SK-N-SH treated with all-trans-retinoic acid at 6 μM for 48 hours (cell line): ENCODE data around the gene TCERG1L.

ENCODE experiments used
- ATAC-seq: fragments of 200-7000 bp; cut with Tn5 transposase; 3 replicates; pipeline ENCODE4 v1.9.1; 2020; ENCODE audit warnings: mild to moderate bottlenecking, moderate library complexity
- ARNTL ChIP-seq: fragments of 450-650 bp; formaldehyde crosslinking; IDR thresholded peaks from 2 replicates; pipeline ENCODE4 v1.5.0; 2020; ENCODE audit warnings: low read depth, mild to moderate bottlenecking, moderate library complexity, borderline replicate concordance
- BACH2 ChIP-seq: fragments of 250-450 bp; sonication (Bioruptor Pico); IDR thresholded peaks from 2 replicates; pipeline ENCODE4 v1.9.0; 2021; ENCODE audit warnings: mild to moderate bottlenecking, borderline replicate concordance
- CREB5 ChIP-seq: fragments of 250-450 bp; sonication (Bioruptor Pico); IDR thresholded peaks from 2 replicates; pipeline ENCODE4 v1.5.1; 2020; ENCODE audit warnings: low read depth, mild to moderate bottlenecking, moderate library complexity
- CSDC2 ChIP-seq: fragments of 250-450 bp; sonication (Bioruptor Pico); IDR thresholded peaks from 2 replicates; pipeline ENCODE4 v1.5.0; 2020; ENCODE audit warnings: mild to moderate bottlenecking, moderate library complexity
- CSRNP3 ChIP-seq: fragments of 250-450 bp; sonication (Bioruptor Pico); IDR thresholded peaks from 2 replicates; pipeline ENCODE4 v1.5.1; 2021; ENCODE audit warnings: mild to moderate bottlenecking, moderate library complexity
- ESRRG ChIP-seq: fragments of 250-450 bp; sonication (Bioruptor Pico); IDR thresholded peaks from 2 replicates; pipeline ENCODE4 v1.6.1; 2021; ENCODE audit warnings: mild to moderate bottlenecking
- ISL1 ChIP-seq: fragments of 250-450 bp; sonication (Bioruptor Pico); IDR thresholded peaks from 2 replicates; pipeline ENCODE4 v2.1.2; 2022; ENCODE audit warnings: mild to moderate bottlenecking, moderate library complexity
- OSR1 ChIP-seq: fragments of 250-450 bp; sonication (Bioruptor Pico); IDR thresholded peaks from 2 replicates; pipeline ENCODE4 v1.8.0; 2022; ENCODE audit warnings: moderate library complexity, mild to moderate bottlenecking, inconsistent platforms
- PPARA ChIP-seq: fragments of 250-450 bp; sonication (Bioruptor Pico); IDR thresholded peaks from 2 replicates; pipeline ENCODE4 v1.5.0; 2020; ENCODE audit warnings: mild to moderate bottlenecking, borderline replicate concordance
- SNAI2 ChIP-seq: fragments of 250-450 bp; sonication (Bioruptor Pico); IDR thresholded peaks from 2 replicates; pipeline ENCODE4 v1.5.0; 2020; ENCODE audit warnings: mild to moderate bottlenecking, moderate library complexity
- TCF4 ChIP-seq: fragments of 250-450 bp; sonication (Bioruptor Pico); IDR thresholded peaks from 2 replicates; pipeline ENCODE4 v1.8.0; 2021; ENCODE audit warnings: mild to moderate bottlenecking, moderate library complexity, borderline replicate concordance
- TOX ChIP-seq: fragments of 250-450 bp; sonication (Bioruptor Pico); IDR thresholded peaks from 2 replicates; pipeline ENCODE4 v1.8.0; 2021; ENCODE audit warnings: mild to moderate bottlenecking, moderate library complexity, borderline replicate concordance
- ZC3H10 ChIP-seq: fragments of 250-450 bp; sonication (Bioruptor Pico); IDR thresholded peaks from 2 replicates; pipeline ENCODE4 v1.5.1; 2021; ENCODE audit warnings: mild to moderate bottlenecking, moderate library complexity
- ZFP3 ChIP-seq: fragments of 250-450 bp; sonication (Bioruptor Pico); IDR thresholded peaks from 2 replicates; pipeline ENCODE4 v1.5.0; 2020; ENCODE audit warnings: mild to moderate bottlenecking, moderate library complexity
- ZFP30 ChIP-seq: fragments of 450-650 bp; formaldehyde crosslinking; IDR thresholded peaks from 2 replicates; pipeline ENCODE4 v1.5.0; 2022; ENCODE audit warnings: mild to moderate bottlenecking, moderate library complexity
- ZNF565 ChIP-seq: fragments of 450-650 bp; formaldehyde crosslinking; conservative IDR thresholded peaks from 2 replicates; pipeline ENCODE4 v1.5.0; 2020; ENCODE audit warnings: low read depth, mild to moderate bottlenecking, moderate library complexity
- ZNF70 ChIP-seq: fragments of 450-650 bp; formaldehyde crosslinking; IDR thresholded peaks from 2 replicates; pipeline ENCODE4 v1.5.0; 2020; ENCODE audit warnings: mild to moderate bottlenecking, moderate library complexity
- ZNF8 ChIP-seq: fragments of 450-650 bp; formaldehyde crosslinking; IDR thresholded peaks from 2 replicates; pipeline ENCODE4 v1.5.0; 2020; ENCODE audit warnings: mild to moderate bottlenecking, moderate library complexity
- TF ChIP-seq, protein P1 (sequence below): fragments of 250-450 bp; sonication (Bioruptor Pico); IDR thresholded peaks from 2 replicates; pipeline ENCODE4 v1.5.0; 2020; ENCODE audit warnings: mild to moderate bottlenecking, moderate library complexity
- TF ChIP-seq, protein P2 (sequence below): fragments of 250-450 bp; sonication (Bioruptor Pico); IDR thresholded peaks from 2 replicates; pipeline ENCODE4 v1.8.0; 2020; ENCODE audit warnings: mild to moderate bottlenecking, moderate library complexity, borderline replicate concordance
- TF ChIP-seq, protein P3 (sequence below): fragments of 250-450 bp; sonication (Bioruptor Pico); IDR thresholded peaks from 2 replicates; pipeline ENCODE4 v1.8.0; 2021; ENCODE audit warnings: low read depth, mild to moderate bottlenecking, moderate library complexity, borderline replicate concordance

The TCERG1L gene

DNA sequence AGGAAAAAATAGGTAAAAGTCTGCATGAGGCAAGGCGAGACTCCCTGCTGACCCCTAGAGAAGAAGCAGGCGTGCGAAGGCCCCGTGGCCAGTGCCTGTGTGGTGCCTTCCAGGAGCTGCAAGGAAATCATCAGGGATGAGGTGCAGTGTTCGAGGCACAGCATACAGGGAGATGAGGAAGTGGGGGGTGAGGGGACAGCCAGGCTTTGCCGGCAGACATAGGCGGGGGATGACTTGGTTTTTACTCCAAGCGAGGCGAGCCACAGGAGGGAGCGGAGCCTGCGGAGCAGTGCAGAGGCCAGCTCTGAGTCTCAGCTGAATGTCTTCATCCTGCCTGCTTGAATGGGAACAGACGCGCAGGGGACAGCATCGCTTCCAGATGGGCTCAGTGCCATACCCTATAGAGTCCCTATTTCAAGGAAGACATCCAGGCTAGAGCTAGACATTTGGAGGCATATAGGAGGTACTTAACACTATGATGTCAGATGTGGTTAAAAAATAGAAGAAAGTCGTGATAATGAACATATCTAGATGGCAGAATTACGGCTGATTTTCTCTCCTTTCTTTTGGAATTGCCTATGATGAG is 49.5 kb downstream of the TCERG1L start:
- ATAC-seq: no peak
- TF ChIP-seq ZNF8 (CRISPR knock-in tag) (no peak), ESRRG (CRISPR knock-in tag) (no peak), CSRNP3 (CRISPR knock-in tag) (no peak), ARNTL (CRISPR knock-in tag) (no peak), CSDC2 (CRISPR knock-in tag) (no peak), PPARA (CRISPR knock-in tag) (no peak)

DNA sequence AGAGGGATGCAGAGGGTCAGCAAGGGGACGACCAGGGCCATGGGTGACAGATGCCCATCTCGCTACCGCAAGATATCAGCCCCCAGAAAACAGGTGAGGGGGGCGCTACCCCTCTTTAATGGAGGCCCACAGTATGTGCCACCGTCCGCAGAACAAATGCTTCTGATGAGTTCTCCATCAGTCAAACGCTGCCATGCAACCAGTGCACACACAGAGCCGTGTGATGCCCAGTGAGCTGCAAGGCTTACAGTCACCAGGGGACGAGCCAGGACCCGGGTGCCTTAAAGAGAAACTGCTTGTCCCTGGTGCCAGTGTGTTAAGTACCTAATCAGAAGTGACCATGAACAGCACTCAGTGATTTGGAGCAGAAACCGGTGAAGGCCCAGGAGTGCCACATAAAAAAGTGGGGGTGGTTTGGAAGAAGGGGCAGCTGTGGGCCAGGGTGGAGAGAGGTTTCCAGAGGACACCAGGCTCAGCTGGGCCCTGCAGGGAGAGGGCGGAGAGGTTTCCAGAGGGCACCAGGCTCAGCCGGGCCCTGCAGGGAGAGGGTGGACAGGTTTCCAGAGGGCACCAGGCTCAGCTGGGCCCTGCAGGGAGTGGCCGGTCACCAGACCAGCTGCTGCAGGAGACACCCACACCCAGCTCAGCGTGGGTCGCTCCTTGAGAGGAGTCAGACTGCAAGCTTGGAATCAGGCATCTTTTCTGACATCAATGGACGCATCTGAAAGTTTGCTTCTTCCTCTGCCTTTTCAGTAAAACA is 50.9 kb downstream of the TCERG1L start:
- TF ChIP-seq PPARA (CRISPR knock-in tag) (no peak), TOX (CRISPR knock-in tag) (no peak), BACH2 (CRISPR knock-in tag) (no peak), ZNF565 (CRISPR knock-in tag) (no peak), OSR1 (CRISPR knock-in tag) (no peak), CSDC2 (CRISPR knock-in tag) (no peak), ARNTL (CRISPR knock-in tag) (no peak), ZFP30 (no peak), CREB5 (CRISPR knock-in tag) (no peak), ESRRG (CRISPR knock-in tag) (no peak), SNAI2 (CRISPR knock-in tag) (no peak)
- no peak for ATAC-seq

DNA sequence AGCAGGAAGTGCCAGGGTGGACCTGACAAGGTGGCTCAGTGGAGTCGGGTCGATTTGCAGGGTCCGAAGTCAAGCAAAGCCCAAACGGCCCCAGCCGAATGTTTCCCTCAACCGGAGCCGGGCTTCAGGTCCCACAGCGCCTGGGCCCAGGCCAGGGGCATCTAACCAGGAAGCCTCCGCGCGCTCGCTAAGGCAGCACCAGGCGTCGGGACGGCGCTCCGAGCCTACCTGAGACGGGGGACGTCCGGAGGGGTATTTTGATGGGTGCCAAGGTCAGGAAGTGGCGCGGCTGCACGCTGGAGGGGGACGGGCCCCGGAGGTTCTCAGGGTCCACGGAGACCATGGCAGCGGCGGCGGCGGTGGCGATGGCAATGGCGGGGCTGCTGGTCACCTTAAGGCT is 51.5 kb downstream of the TCERG1L start:
- ATAC-seq: no peak
- TF ChIP-seq TCF4 (CRISPR knock-in tag): no peak
- no peak for TF ChIP-seq ZC3H10
- no peak for TF ChIP-seq ZFP3 (CRISPR knock-in tag)
- no peak for TF ChIP-seq ARNTL (CRISPR knock-in tag)
- TF ChIP-seq SNAI2 (CRISPR knock-in tag): no peak
- no peak for TF ChIP-seq ISL1 (CRISPR knock-in tag)
- TF ChIP-seq ESRRG (CRISPR knock-in tag): no peak
- TF ChIP-seq, protein P1, sequence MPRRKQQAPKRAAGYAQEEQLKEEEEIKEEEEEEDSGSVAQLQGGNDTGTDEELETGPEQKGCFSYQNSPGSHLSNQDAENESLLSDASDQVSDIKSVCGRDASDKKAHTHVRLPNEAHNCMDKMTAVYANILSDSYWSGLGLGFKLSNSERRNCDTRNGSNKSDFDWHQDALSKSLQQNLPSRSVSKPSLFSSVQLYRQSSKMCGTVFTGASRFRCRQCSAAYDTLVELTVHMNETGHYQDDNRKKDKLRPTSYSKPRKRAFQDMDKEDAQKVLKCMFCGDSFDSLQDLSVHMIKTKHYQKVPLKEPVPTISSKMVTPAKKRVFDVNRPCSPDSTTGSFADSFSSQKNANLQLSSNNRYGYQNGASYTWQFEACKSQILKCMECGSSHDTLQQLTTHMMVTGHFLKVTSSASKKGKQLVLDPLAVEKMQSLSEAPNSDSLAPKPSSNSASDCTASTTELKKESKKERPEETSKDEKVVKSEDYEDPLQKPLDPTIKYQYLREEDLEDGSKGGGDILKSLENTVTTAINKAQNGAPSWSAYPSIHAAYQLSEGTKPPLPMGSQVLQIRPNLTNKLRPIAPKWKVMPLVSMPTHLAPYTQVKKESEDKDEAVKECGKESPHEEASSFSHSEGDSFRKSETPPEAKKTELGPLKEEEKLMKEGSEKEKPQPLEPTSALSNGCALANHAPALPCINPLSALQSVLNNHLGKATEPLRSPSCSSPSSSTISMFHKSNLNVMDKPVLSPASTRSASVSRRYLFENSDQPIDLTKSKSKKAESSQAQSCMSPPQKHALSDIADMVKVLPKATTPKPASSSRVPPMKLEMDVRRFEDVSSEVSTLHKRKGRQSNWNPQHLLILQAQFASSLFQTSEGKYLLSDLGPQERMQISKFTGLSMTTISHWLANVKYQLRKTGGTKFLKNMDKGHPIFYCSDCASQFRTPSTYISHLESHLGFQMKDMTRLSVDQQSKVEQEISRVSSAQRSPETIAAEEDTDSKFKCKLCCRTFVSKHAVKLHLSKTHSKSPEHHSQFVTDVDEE: no peak
- TF ChIP-seq ZNF70: no peak
- TF ChIP-seq ZNF565 (CRISPR knock-in tag): no peak
- TF ChIP-seq, protein P2, sequence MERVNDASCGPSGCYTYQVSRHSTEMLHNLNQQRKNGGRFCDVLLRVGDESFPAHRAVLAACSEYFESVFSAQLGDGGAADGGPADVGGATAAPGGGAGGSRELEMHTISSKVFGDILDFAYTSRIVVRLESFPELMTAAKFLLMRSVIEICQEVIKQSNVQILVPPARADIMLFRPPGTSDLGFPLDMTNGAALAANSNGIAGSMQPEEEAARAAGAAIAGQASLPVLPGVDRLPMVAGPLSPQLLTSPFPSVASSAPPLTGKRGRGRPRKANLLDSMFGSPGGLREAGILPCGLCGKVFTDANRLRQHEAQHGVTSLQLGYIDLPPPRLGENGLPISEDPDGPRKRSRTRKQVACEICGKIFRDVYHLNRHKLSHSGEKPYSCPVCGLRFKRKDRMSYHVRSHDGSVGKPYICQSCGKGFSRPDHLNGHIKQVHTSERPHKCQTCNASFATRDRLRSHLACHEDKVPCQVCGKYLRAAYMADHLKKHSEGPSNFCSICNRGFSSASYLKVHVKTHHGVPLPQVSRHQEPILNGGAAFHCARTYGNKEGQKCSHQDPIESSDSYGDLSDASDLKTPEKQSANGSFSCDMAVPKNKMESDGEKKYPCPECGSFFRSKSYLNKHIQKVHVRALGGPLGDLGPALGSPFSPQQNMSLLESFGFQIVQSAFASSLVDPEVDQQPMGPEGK (CRISPR knock-in tag): no peak
- no peak for TF ChIP-seq ZFP30
- TF ChIP-seq, protein P3, sequence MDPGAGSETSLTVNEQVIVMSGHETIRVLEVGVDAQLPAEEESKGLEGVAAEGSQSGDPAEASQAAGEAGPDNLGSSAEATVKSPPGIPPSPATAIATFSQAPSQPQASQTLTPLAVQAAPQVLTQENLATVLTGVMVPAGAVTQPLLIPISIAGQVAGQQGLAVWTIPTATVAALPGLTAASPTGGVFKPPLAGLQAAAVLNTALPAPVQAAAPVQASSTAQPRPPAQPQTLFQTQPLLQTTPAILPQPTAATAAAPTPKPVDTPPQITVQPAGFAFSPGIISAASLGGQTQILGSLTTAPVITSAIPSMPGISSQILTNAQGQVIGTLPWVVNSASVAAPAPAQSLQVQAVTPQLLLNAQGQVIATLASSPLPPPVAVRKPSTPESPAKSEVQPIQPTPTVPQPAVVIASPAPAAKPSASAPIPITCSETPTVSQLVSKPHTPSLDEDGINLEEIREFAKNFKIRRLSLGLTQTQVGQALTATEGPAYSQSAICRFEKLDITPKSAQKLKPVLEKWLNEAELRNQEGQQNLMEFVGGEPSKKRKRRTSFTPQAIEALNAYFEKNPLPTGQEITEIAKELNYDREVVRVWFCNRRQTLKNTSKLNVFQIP (CRISPR knock-in tag): no peak
- TF ChIP-seq, all 23 proteins: peak for 0
